ENCODE measurements around the gene CPSF7.
"Not testable (repeated sequence)": the region's sequence is repeated elsewhere in the genome, so short reads cannot be mapped to it uniquely, and the experiment has no call there.

CPSF7 gene

GRCh38 chr11:61384271-61385242 lies 45.2 kb downstream of the CPSF7 start:
- no peak for DNase-seq (ENCODE audit: low spot score)

GRCh38 chr11:61383859-61384258 lies 45.9 kb downstream of the CPSF7 start:
- DNase-seq (ENCODE audit: low spot score) = not testable (repeated sequence)

GRCh38 chr11:61380884-61381283 lies 48.9 kb downstream of the CPSF7 start:
- DNase-seq (ENCODE audit: low spot score) = no peak

- no peak for DNase-seq (ENCODE audit: low spot score)
These were observed 51.0 kb downstream of the CPSF7 start for GRCh38 chr11:61378713-61379313.

- DNase-seq (ENCODE audit: low spot score) = no peak
These were observed 52.2 kb downstream of the CPSF7 start for GRCh38 chr11:61377461-61378160.

- DNase-seq (ENCODE audit: low spot score) = no peak
These were observed 54.0 kb downstream of the CPSF7 start for GRCh38 chr11:61375761-61376108.

- no peak for DNase-seq (ENCODE audit: low spot score)
These were observed 56.9 kb downstream of the CPSF7 start for GRCh38 chr11:61372659-61373420.

- DNase-seq (ENCODE audit: low spot score) = no peak
These were observed 59.3 kb downstream of the CPSF7 start for GRCh38 chr11:61370349-61371005.

- no peak for DNase-seq (ENCODE audit: low spot score)
These were observed 60.1 kb downstream of the CPSF7 start for GRCh38 chr11:61369372-61370348.

GRCh38 chr11:61368646-61369045 lies 61.1 kb downstream of the CPSF7 start:
- DNase-seq (ENCODE audit: low spot score) = no peak

GRCh38 chr11:61367406-61367805 lies 62.4 kb downstream of the CPSF7 start:
- no peak for DNase-seq (ENCODE audit: low spot score)

GRCh38 chr11:61364012-61364675 lies 65.6 kb downstream of the CPSF7 start:
- DNase-seq (ENCODE audit: low spot score) = no peak

- no peak for DNase-seq (ENCODE audit: low spot score)
These were observed 67.3 kb downstream of the CPSF7 start for GRCh38 chr11:61362542-61362875.

GRCh38 chr11:61361741-61362541 lies 67.8 kb downstream of the CPSF7 start, which contains the start of the genes CYB561A3 and TMEM138:
TSS of gene CYB561A3 (minus strand) at chr11:61361882. CDS start at chr11:61356713, 5,169 bp downstream.
TSS of gene TMEM138 (plus strand) at chr11:61362374. CDS start at chr11:61364391, 2,017 bp downstream.
- peak; percentile 95 for DNase-seq (ENCODE audit: low spot score)

- DNase-seq (ENCODE audit: low spot score) = no peak
These were observed 68.5 kb downstream of the CPSF7 start for GRCh38 chr11:61361237-61361740.

GRCh38 chr11:61359516-61359915 lies 70.3 kb downstream of the CPSF7 start:
- DNase-seq (ENCODE audit: low spot score) = no peak

GRCh38 chr11:61358566-61358965 lies 71.2 kb downstream of the CPSF7 start:
- no peak for DNase-seq (ENCODE audit: low spot score)

GRCh38 chr11:61357894-61358239 lies 71.9 kb downstream of the CPSF7 start:
- no peak for DNase-seq (ENCODE audit: low spot score)
